Measurements from ENCODE around the gene IL20RB. TPM values are rescaled to one million over a fixed set of nuclear protein-coding genes. Genes with fewer than 3 reads are reported as not detected.

The IL20RB gene, protein sequence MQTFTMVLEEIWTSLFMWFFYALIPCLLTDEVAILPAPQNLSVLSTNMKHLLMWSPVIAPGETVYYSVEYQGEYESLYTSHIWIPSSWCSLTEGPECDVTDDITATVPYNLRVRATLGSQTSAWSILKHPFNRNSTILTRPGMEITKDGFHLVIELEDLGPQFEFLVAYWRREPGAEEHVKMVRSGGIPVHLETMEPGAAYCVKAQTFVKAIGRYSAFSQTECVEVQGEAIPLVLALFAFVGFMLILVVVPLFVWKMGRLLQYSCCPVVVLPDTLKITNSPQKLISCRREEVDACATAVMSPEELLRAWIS
- total RNA-seq = 0.44 TPM
- long read RNA-seq = 0 reads

DNA sequence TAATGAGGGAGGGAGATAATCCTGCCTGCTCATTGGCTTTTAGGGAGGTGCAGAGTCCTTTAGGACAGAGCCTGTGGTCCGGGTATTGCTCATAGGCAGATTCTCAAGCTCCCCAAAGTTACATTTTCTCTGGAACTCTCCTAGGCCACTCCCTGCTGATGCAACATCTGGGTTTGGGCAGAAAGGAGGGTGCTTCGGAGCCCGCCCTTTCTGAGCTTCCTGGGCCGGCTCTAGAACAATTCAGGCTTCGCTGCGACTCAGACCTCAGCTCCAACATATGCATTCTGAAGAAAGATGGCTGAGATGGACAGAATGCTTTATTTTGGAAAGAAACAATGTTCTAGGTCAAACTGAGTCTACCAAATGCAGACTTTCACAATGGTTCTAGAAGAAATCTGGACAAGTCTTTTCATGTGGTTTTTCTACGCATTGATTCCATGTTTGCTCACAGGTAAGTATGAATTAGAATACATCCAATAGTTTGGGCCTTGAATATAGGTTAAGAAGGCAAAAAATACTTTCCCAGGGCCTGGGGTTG is at the start of gene IL20RB:
TSS of gene IL20RB (plus strand) at position 233 of the 538 bp plus-strand sequence. CDS start at position 364, 131 bp downstream.
- H3K4me1 ChIP-seq = no peaks in the 10 kb centered on the region

DNA sequence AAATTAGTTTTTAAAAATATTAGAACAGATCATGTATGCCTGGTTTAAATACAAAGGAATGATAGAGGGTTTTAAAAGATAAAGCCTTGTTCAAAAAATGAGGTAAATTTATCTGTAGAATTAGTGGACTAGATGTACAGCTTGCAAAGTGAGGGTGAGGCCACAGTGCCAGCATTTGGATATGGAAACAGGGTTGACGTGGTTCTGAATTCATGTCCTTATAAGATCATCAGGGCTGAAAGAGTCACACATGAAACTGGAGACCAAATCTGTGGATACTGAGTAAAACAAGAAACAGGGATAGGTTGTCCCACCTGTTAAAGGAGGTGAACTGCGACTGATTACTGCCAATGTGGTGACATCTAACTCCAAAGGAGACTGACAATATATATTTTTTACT is 49.5 kb upstream of the IL20RB start:
- Histone ChIP-seq H3K27me3 (ENCODE audit: low read depth) (no peaks in the 10 kb centered on the region), H3K9me3 (replicated peaks) (peaks cover 38% of the 10 kb centered on the region), H3K36me3 (peaks cover 3% of the 10 kb centered on the region), H3K4me1 (peaks cover 40% of the 10 kb centered on the region), H3K4me3 (no peak overlapping the region), H3K27ac (replicated peaks) (no peak overlapping the region)
- intact Hi-C loops (cut with micrococcal nuclease) = no loop called here
- TF ChIP-seq, protein P1, sequence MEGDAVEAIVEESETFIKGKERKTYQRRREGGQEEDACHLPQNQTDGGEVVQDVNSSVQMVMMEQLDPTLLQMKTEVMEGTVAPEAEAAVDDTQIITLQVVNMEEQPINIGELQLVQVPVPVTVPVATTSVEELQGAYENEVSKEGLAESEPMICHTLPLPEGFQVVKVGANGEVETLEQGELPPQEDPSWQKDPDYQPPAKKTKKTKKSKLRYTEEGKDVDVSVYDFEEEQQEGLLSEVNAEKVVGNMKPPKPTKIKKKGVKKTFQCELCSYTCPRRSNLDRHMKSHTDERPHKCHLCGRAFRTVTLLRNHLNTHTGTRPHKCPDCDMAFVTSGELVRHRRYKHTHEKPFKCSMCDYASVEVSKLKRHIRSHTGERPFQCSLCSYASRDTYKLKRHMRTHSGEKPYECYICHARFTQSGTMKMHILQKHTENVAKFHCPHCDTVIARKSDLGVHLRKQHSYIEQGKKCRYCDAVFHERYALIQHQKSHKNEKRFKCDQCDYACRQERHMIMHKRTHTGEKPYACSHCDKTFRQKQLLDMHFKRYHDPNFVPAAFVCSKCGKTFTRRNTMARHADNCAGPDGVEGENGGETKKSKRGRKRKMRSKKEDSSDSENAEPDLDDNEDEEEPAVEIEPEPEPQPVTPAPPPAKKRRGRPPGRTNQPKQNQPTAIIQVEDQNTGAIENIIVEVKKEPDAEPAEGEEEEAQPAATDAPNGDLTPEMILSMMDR (IDR thresholded peaks at IDR 0.05; ENCODE audit: borderline replicate concordance) = no peak
- DNase-seq = no peak

More for the DNA sequence above, at the start of gene IL20RB:
- intact Hi-C loops (cut with micrococcal nuclease) = no loop called here
- no peak within 1 kb of the TSS for H3K4me3 ChIP-seq
- H3K9me3 ChIP-seq (replicated peaks) = no peaks in the 10 kb centered on the region
- TF ChIP-seq, protein P1 (IDR thresholded peaks at IDR 0.05; ENCODE audit: borderline replicate concordance) = no peak
- H3K27me3 ChIP-seq (ENCODE audit: low read depth) = no peaks in the 10 kb centered on the region
- no peak within 1 kb of the TSS for H3K27ac ChIP-seq (replicated peaks)
- no peak for DNase-seq
- no peaks in the 10 kb centered on the region for H3K36me3 ChIP-seq

DNA sequence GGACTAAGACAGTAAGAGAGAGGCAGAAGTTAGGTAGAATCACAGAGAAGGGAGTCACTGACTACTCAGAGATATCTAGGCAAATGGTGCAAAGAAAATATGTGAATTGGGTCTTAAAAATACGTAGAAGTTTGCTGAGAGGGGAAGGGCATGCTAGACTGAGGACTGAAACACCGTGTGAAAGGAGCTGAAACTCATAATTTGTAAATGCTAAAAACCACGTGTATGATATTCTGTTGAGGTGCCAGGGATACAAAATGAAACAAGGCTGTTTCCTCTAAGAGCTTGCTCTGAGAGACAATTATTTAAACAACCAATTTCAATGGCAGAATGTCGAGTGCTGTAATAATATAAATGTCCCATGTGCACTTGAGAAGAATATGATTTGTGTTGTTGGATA is 48.6 kb upstream of the IL20RB start:
- Histone ChIP-seq H3K4me1 (peaks cover 40% of the 10 kb centered on the region), H3K27me3 (ENCODE audit: low read depth) (no peaks in the 10 kb centered on the region), H3K4me3 (no peak overlapping the region), H3K27ac (replicated peaks) (no peak overlapping the region), H3K9me3 (replicated peaks) (peaks cover 29% of the 10 kb centered on the region), H3K36me3 (peaks cover under 1% of the 10 kb centered on the region)
- intact Hi-C loops (cut with micrococcal nuclease) = no loop called here
- no peak for DNase-seq
- TF ChIP-seq, protein P1 (IDR thresholded peaks at IDR 0.05; ENCODE audit: borderline replicate concordance) = no peak

DNA sequence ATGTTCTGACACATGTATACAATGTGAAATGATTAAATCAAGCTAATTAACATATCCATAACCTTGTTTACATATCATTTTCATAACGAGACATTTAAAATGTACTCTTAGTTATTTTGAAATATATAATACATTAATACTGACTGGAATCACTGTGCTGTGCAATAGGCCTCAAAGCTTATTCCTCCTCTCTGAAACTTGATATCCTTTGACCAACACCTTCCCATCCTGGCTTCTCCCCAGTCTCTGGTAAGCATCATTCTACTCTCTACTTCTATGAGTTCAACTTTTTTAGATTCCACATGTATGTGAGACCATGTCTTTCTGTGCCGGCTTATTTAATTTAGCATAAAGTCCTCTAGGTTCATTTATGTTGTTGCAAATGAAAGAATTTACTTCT is 47.1 kb upstream of the IL20RB start:
- TF ChIP-seq, protein P1 (IDR thresholded peaks at IDR 0.05; ENCODE audit: borderline replicate concordance) = no peak
- Histone ChIP-seq H3K36me3 (no peaks in the 10 kb centered on the region), H3K27ac (replicated peaks) (no peak overlapping the region), H3K4me3 (no peak overlapping the region), H3K9me3 (replicated peaks) (peaks cover 19% of the 10 kb centered on the region), H3K4me1 (peaks cover 52% of the 10 kb centered on the region), H3K27me3 (ENCODE audit: low read depth) (no peaks in the 10 kb centered on the region)
- DNase-seq = no peak
- intact Hi-C loops (cut with micrococcal nuclease) = no loop called here

DNA sequence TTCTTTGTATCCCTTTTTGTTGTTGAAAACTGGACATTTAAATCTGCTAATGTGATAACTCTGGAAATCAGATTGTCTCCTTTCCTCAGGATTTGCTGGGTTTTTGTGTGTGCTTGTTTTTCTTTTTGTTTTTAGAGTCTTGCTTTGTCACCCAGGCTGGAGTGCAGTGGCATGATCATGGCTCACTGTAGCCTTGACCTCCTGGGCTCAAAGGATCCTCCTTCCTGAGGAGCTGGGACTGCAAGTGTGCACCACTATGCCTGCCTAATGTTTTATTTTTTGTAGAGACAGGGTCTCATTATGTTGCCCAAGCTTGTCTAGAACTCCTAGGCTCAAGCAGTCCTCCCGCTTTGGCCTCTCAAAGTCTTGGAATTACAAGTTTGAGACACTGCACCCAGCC is 44.6 kb upstream of the IL20RB start:
- TF ChIP-seq, protein P1 (IDR thresholded peaks at IDR 0.05; ENCODE audit: borderline replicate concordance) = no peak
- H3K27me3 ChIP-seq (ENCODE audit: low read depth) = no peaks in the 10 kb centered on the region
- DNase-seq = no peak
- peaks cover 19% of the 10 kb centered on the region for H3K9me3 ChIP-seq (replicated peaks)
- no peak overlapping the region for H3K4me3 ChIP-seq
- no peak overlapping the region for H3K27ac ChIP-seq (replicated peaks)
- peaks cover 54% of the 10 kb centered on the region for H3K4me1 ChIP-seq
- no peaks in the 10 kb centered on the region for H3K36me3 ChIP-seq
- intact Hi-C loops (cut with micrococcal nuclease) = no loop called here

Data from left ventricle myocardium inferior (tissue), 1 donor.